Measurements from ENCODE around the gene HELZ. TPM values are rescaled to one million over a fixed set of nuclear protein-coding genes. Genes with fewer than 3 reads are reported as not detected.

Gene HELZ
- total and polyA plus RNA-seq, 2 donors (not counting 1 experiment from before 2014, with no cell fraction given), result 18.9 to 28.1 TPM

- Histone ChIP-seq H3K79me2 (ENCODE audit: control insufficient read depth, insufficient read depth, low read length) (no peaks in the 10 kb centered on the region), H3K4me1 (ENCODE audit: control insufficient read depth, extremely low read depth, insufficient read depth, low read length) (no peaks in the 10 kb centered on the region), H3K9ac (ENCODE audit: insufficient read depth, low read length) (no peak overlapping the region), H3K4me3 (replicated peaks in 1 of 4; ENCODE audit: control extremely low read depth in 1 of 4, insufficient read depth in 1 of 4, low read depth in 3 of 4, low read length in 4 of 4) (no peak overlapping the region), H3K27me3 (ENCODE audit: control insufficient read depth, insufficient read depth, low read length) (no peaks in the 10 kb centered on the region), H3K4me2 (ENCODE audit: extremely low read depth, insufficient read depth, low read length) (no peak overlapping the region), H3K36me3 (ENCODE audit: control insufficient read depth, insufficient read depth, low read length) (no peaks in the 10 kb centered on the region), H3K27ac (ENCODE audit: insufficient read depth, low read length) (no peak overlapping the region), H2AFZ (ENCODE audit: low read length) (no peak overlapping the region), H3K9me3 (ENCODE audit: control insufficient read depth, insufficient read depth, low read depth, low read length) (no peaks in the 10 kb centered on the region), H4K20me1 (ENCODE audit: control insufficient read depth, extremely low read depth, insufficient read depth, low read length) (no peaks in the 10 kb centered on the region)
- DNase-seq (ENCODE audit: low read depth in 2 of 2), result no peak
- TF ChIP-seq EZH2 (IDR thresholded peaks at IDR 0.05; ENCODE audit: low read length, missing control alignments), result no peak
- no peak for TF ChIP-seq CTCF (conservative IDR thresholded peaks at IDR 0.05 in 1 of 2, IDR thresholded peaks at IDR 0.05 in 1 of 2; ENCODE audit: low read depth in 1 of 2, low read length in 2 of 2)
Measured at GRCh38 chr17:67056746-67057490, 188.1 kb downstream of the HELZ start.

GRCh38 chr17:67055811-67056745, 188.9 kb downstream of the HELZ start:
- H3K9ac ChIP-seq (ENCODE audit: insufficient read depth, low read length), result no peak overlapping the region
- H3K4me2 ChIP-seq (ENCODE audit: extremely low read depth, insufficient read depth, low read length), result no peak overlapping the region
- no peak overlapping the region for H3K27ac ChIP-seq (ENCODE audit: insufficient read depth, low read length)
- no peak overlapping the region for H2AFZ ChIP-seq (ENCODE audit: low read length)
- no peaks in the 10 kb centered on the region for H4K20me1 ChIP-seq (ENCODE audit: control insufficient read depth, extremely low read depth, insufficient read depth, low read length)
- no peak overlapping the region for H3K4me3 ChIP-seq (replicated peaks in 1 of 4; ENCODE audit: control extremely low read depth in 1 of 4, insufficient read depth in 1 of 4, low read depth in 3 of 4, low read length in 4 of 4)
- H3K36me3 ChIP-seq (ENCODE audit: control insufficient read depth, insufficient read depth, low read length), result no peaks in the 10 kb centered on the region
- no peaks in the 10 kb centered on the region for H3K79me2 ChIP-seq (ENCODE audit: control insufficient read depth, insufficient read depth, low read length)
- no peaks in the 10 kb centered on the region for H3K27me3 ChIP-seq (ENCODE audit: control insufficient read depth, insufficient read depth, low read length)
- TF ChIP-seq EZH2 (IDR thresholded peaks at IDR 0.05; ENCODE audit: low read length, missing control alignments) (no peak), CTCF (conservative IDR thresholded peaks at IDR 0.05 in 1 of 2, IDR thresholded peaks at IDR 0.05 in 1 of 2; ENCODE audit: low read depth in 1 of 2, low read length in 2 of 2) (no peak)
- H3K4me1 ChIP-seq (ENCODE audit: control insufficient read depth, extremely low read depth, insufficient read depth, low read length), result no peaks in the 10 kb centered on the region
- no peaks in the 10 kb centered on the region for H3K9me3 ChIP-seq (ENCODE audit: control insufficient read depth, insufficient read depth, low read depth, low read length)
- no peak for DNase-seq (ENCODE audit: low read depth in 2 of 2)

- H3K4me3 ChIP-seq (replicated peaks in 1 of 4; ENCODE audit: control extremely low read depth in 1 of 4, insufficient read depth in 1 of 4, low read depth in 3 of 4, low read length in 4 of 4), result no peak overlapping the region
- no peak overlapping the region for H2AFZ ChIP-seq (ENCODE audit: low read length)
- no peak for DNase-seq (ENCODE audit: low read depth in 2 of 2)
- no peak overlapping the region for H3K27ac ChIP-seq (ENCODE audit: insufficient read depth, low read length)
- H3K79me2 ChIP-seq (ENCODE audit: control insufficient read depth, insufficient read depth, low read length), result no peaks in the 10 kb centered on the region
- H3K27me3 ChIP-seq (ENCODE audit: control insufficient read depth, insufficient read depth, low read length), result no peaks in the 10 kb centered on the region
- TF ChIP-seq EZH2 (IDR thresholded peaks at IDR 0.05; ENCODE audit: low read length, missing control alignments) (no peak), CTCF (conservative IDR thresholded peaks at IDR 0.05 in 1 of 2, IDR thresholded peaks at IDR 0.05 in 1 of 2; ENCODE audit: low read depth in 1 of 2, low read length in 2 of 2) (no peak)
- H4K20me1 ChIP-seq (ENCODE audit: control insufficient read depth, extremely low read depth, insufficient read depth, low read length), result no peaks in the 10 kb centered on the region
- no peaks in the 10 kb centered on the region for H3K36me3 ChIP-seq (ENCODE audit: control insufficient read depth, insufficient read depth, low read length)
- no peak overlapping the region for H3K4me2 ChIP-seq (ENCODE audit: extremely low read depth, insufficient read depth, low read length)
- H3K9me3 ChIP-seq (ENCODE audit: control insufficient read depth, insufficient read depth, low read depth, low read length), result no peaks in the 10 kb centered on the region
- H3K9ac ChIP-seq (ENCODE audit: insufficient read depth, low read length), result no peak overlapping the region
- H3K4me1 ChIP-seq (ENCODE audit: control insufficient read depth, extremely low read depth, insufficient read depth, low read length), result no peaks in the 10 kb centered on the region
Measured at GRCh38 chr17:67055041-67055443, 190.0 kb downstream of the HELZ start.

Data from fibroblast of lung (primary cell).